BJ (cell line): ENCODE measurements around the gene CHL1. TPM values are rescaled to one million over a fixed set of nuclear protein-coding genes. Genes with fewer than 3 reads are reported as not detected.

Experiments
- CTCF ChIA-PET: fragments of 350-600 bp; formaldehyde crosslinking; extraction: SDS; loops from one replicate; lab custom pipeline; 2021; ENCODE audit warnings: antibody characterized with exemption, inconsistent platforms; lab: Yijun Ruan, JAX
- POLR2A ChIA-PET: fragments of 300-600 bp; sonication (Branson Sonifier 250); formaldehyde crosslinking; extraction: SDS; loops from one replicate; lab custom pipeline; 2021; ENCODE audit warnings: antibody characterized with exemption; lab: Charles Lee
- DNase-seq: peaks from one replicate; pipeline ENCODE4 v3.0.0-alpha.2; 2011; ENCODE audit warnings: low read depth
- H3K27me3 ChIP-seq: 2 replicates; pipeline ENCODE4 v1.6.0; 2011; ENCODE audit warnings: low read length; ENCODE audit not compliant: control insufficient read depth, insufficient read depth
- H3K36me3 ChIP-seq: 2 replicates; pipeline ENCODE4 v1.5.1; 2011; ENCODE audit warnings: low read length; ENCODE audit not compliant: control insufficient read depth, insufficient read depth
- H3K4me3 ChIP-seq: 2 replicates; pipeline ENCODE4 v1.5.1; 2011; ENCODE audit warnings: low read depth, mild to moderate bottlenecking, control low read depth, low read length
- CTCF ChIP-seq: IDR thresholded peaks from 2 replicates; pipeline ENCODE4 v1.5.1; 2011; ENCODE audit warnings: low read depth, mild to moderate bottlenecking, control low read depth, inconsistent platforms, low read length, moderate library complexity; ENCODE audit not compliant: insufficient read depth
- polyA plus RNA-seq: library from polyadenylated mRNA; depleted of rRNA; stranded (reverse); fragments of >200 nt; gene quantifications from 2 replicates; pipeline ENCODE4 v1.2.3, GENCODE V29; 2011

The CHL1 gene
- polyA plus RNA-seq, 1 experiment: not detected

GRCh38 chr3:195666-196065 is 897 bp upstream of the CHL1 start:
- no peak for TF ChIP-seq CTCF
- CTCF ChIA-PET: no interaction called here
- Histone ChIP-seq H3K4me3 (no peak overlapping the region), H3K27me3 (no peaks in the 10 kb centered on the region), H3K36me3 (no peaks in the 10 kb centered on the region)
- POLR2A ChIA-PET: no interaction called here
- no peak for DNase-seq

- no peak for DNase-seq
- Histone ChIP-seq H3K36me3 (no peaks in the 10 kb centered on the region), H3K27me3 (no peaks in the 10 kb centered on the region), H3K4me3 (no peak overlapping the region)
- no peak for TF ChIP-seq CTCF
- ChIA-PET CTCF (no interaction called here), POLR2A (no interaction called here)
Measured at GRCh38 chr3:197149-197827, 725 bp downstream of the CHL1 start.

- no peak overlapping the region for H3K4me3 ChIP-seq
- ChIA-PET POLR2A (no interaction called here), CTCF (no interaction called here)
- no peaks in the 10 kb centered on the region for H3K36me3 ChIP-seq
- H3K27me3 ChIP-seq: no peaks in the 10 kb centered on the region
- no peak for TF ChIP-seq CTCF
- DNase-seq: no peak
Measured at GRCh38 chr3:197828-198491, 1.4 kb downstream of the CHL1 start.

GRCh38 chr3:199835-200234 is 3.3 kb downstream of the CHL1 start:
- POLR2A ChIA-PET: no interaction called here
- DNase-seq: no peak
- no peak for TF ChIP-seq CTCF

GRCh38 chr3:200758-201325 is 4.3 kb downstream of the CHL1 start:
- ChIA-PET CTCF (no interaction called here), POLR2A (no interaction called here)
- DNase-seq: no peak
- Histone ChIP-seq H3K4me3 (no peak overlapping the region), H3K27me3 (no peaks in the 10 kb centered on the region), H3K36me3 (no peaks in the 10 kb centered on the region)
- TF ChIP-seq CTCF: no peak

More at GRCh38 chr3:199835-200234, 3.3 kb downstream of the CHL1 start:
- Histone ChIP-seq H3K4me3 (no peak overlapping the region), H3K36me3 (no peaks in the 10 kb centered on the region), H3K27me3 (no peaks in the 10 kb centered on the region)
- CTCF ChIA-PET: no interaction called here
